Prostate gland (tissue), 2 donors: ENCODE results near the gene PLEKHM3.

Experiments
- POLR2A ChIP-seq: fragments of 450-650 bp; IDR thresholded peaks from one replicate; pipeline ENCODE4 v1.6.1; 2016; ENCODE audit warnings: antibody characterized with exemption, mild to moderate bottlenecking
- TF ChIP-seq, protein P1 (sequence below), 4 experiments: fragments of 200-600 bp in 2 of 4; fragments of 450-650 bp in 2 of 4; sonication (generic) in 2 of 4; IDR thresholded peaks; 1 replicate in 3 of 4; 2 replicates in 1 of 4; pipeline ENCODE4 v1.5.1; 2016 to 2019; ENCODE audit warnings: antibody characterized with exemption in 4 of 4, mild to moderate bottlenecking in 2 of 4, moderate library complexity in 2 of 4

DNA sequence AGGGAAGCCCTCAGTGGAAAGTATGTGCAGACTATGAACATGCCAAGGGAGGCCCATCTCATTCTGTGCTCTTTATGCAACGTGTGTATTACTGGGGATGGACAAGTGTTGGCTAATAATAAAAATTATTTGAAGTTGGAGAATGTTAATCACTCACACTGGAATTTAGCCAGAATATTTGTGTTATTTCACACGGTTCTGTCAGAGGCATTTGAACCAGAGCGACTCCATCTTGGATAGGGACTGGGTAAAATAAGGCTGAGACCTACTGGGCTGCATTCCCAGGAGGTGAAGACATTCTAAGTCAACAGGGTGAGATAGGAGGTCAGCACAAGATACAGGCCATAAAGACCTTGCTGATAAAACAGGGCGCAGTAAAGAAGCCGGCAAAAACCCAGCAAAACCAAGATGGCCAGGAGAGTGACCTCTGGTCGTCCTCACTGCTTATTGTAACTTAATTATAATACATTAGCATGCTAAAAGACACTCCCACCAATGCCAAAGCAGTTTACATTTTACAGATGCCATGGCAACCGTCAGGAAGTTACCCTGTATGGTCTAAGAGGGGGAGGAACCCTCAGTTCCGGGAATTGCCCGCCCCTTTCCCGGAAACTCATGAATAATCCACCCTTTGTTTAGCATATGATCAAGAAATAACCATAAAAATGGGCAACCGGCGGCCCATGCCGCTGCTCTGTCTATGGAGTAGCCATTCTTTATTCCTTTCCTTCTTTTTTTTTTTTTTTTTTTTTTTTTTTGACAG, 253.1 kb downstream of the PLEKHM3 start:
- TF ChIP-seq POLR2A, result no peak
- TF ChIP-seq, protein P1, sequence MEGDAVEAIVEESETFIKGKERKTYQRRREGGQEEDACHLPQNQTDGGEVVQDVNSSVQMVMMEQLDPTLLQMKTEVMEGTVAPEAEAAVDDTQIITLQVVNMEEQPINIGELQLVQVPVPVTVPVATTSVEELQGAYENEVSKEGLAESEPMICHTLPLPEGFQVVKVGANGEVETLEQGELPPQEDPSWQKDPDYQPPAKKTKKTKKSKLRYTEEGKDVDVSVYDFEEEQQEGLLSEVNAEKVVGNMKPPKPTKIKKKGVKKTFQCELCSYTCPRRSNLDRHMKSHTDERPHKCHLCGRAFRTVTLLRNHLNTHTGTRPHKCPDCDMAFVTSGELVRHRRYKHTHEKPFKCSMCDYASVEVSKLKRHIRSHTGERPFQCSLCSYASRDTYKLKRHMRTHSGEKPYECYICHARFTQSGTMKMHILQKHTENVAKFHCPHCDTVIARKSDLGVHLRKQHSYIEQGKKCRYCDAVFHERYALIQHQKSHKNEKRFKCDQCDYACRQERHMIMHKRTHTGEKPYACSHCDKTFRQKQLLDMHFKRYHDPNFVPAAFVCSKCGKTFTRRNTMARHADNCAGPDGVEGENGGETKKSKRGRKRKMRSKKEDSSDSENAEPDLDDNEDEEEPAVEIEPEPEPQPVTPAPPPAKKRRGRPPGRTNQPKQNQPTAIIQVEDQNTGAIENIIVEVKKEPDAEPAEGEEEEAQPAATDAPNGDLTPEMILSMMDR (IDR thresholded peaks at IDR 0.05), result no peak
